Stomach (tissue), 9 donors: ENCODE measurements around the gene LCK. TPM values are rescaled to one million over a fixed set of nuclear protein-coding genes. Genes with fewer than 3 reads are reported as not detected.

ENCODE experiments used
- DNase-seq, 2 donors: peaks; one replicate each; pipeline versions ENCODE4 v3.0.0 to v3.0.0-alpha.2; 2013 to 2019
- H3K27ac ChIP-seq, 5 donors: fragments of 200-600 bp in 4 of 5; sonication (generic) in 4 of 5; one replicate each; pipeline ENCODE4 v1.5.1; 2013 to 2019; ENCODE audit warnings: mild to moderate bottlenecking in 1 of 5, moderate library complexity in 1 of 5
- H3K27me3 ChIP-seq, 3 donors: fragments of 200-600 bp; sonication (generic); one replicate each; pipeline ENCODE4 v1.5.1; 2017 to 2019; ENCODE audit warnings: mixed run types in 1 of 3
- H3K36me3 ChIP-seq, 4 donors: fragments of 200-600 bp; sonication (generic); 1 replicate in 3 of 4; 2 replicates in 1 of 4; pipeline ENCODE4 v1.5.1; 2016 to 2019
- H3K4me1 ChIP-seq, 4 donors: fragments of 200-600 bp; sonication (generic); one replicate each; pipeline ENCODE4 v1.5.1; 2016 to 2019
- H3K4me3 ChIP-seq, 4 donors: fragments of 200-600 bp; sonication (generic) in 3 of 4; one replicate each; pipeline ENCODE4 v1.5.1; 2016 to 2019; ENCODE audit warnings: mild to moderate bottlenecking in 1 of 4
- H3K9me3 ChIP-seq, 4 donors: fragments of 200-600 bp; sonication (generic); one replicate each; pipeline ENCODE4 v1.5.1; 2016 to 2019
- EP300 ChIP-seq: sonication (generic); formaldehyde crosslinking; IDR thresholded peaks from one replicate; pipeline ENCODE4 v1.6.1; 2017; ENCODE audit warnings: antibody characterized with exemption
- POLR2A ChIP-seq, 4 donors: fragments of 450-650 bp; IDR thresholded peaks; one replicate each; pipeline ENCODE4 v1.6.1; 2016; ENCODE audit warnings: antibody characterized with exemption in 4 of 4, control low read depth in 2 of 4, mild to moderate bottlenecking in 1 of 4, moderate library complexity in 1 of 4
- POLR2AphosphoS5 ChIP-seq, 3 donors: sonication (generic); formaldehyde crosslinking; IDR thresholded peaks; one replicate each; pipeline ENCODE4 v1.6.1; 2016; ENCODE audit warnings: antibody characterized with exemption in 3 of 3
- WGBS, 5 donors: extraction: QIAGEN DNeasy Blood & Tissue Kit in 3 of 5; methylation state at CpG; one replicate each; pipeline versions ENCODE4 v1.1.5 to v1.1.7; 2013 to 2018; 5-methylcytosine and 5-hydroxymethylcytosine counted together
- intact Hi-C: fragments of 100-400 bp; cut with DNase I; formaldehyde crosslinking; loops from one replicate; pipeline ENCODE4 v1.15.1; 2023; ENCODE audit warnings: low total_unique reads
- polyA plus RNA-seq, 3 donors: library from polyadenylated mRNA; stranded (reverse); fragments of 200-250 nt; gene quantifications; one replicate each; pipeline ENCODE4 v1.2.3, GENCODE V29; 2013
- total RNA-seq, 5 donors: library from RNA; depleted of rRNA; stranded (reverse); fragments of >200 nt; gene quantifications; one replicate each; pipeline versions ENCODE4 v1.1.0 to v1.2.3, GENCODE V29; 2014 to 2016
- TF ChIP-seq, protein P1 (sequence below), 7 experiments: fragments of 450-650 bp in 4 of 7; fragments of 200-600 bp in 3 of 7; sonication (generic) in 3 of 7; IDR thresholded peaks; one replicate each; pipeline ENCODE4 v1.5.1; 2016 to 2019; ENCODE audit warnings: antibody characterized with exemption in 7 of 7, control low read depth in 2 of 7, mild to moderate bottlenecking in 1 of 7
- donor health status: healthy with polysubstance abuse.
- donor health status: Bipolar disorder and iron deficiency.
- donor health status: healthy.

The LCK gene
- total and polyA plus RNA-seq, 8 donors, result 0.58 to 6.4 (median 2.2) TPM

DNA sequence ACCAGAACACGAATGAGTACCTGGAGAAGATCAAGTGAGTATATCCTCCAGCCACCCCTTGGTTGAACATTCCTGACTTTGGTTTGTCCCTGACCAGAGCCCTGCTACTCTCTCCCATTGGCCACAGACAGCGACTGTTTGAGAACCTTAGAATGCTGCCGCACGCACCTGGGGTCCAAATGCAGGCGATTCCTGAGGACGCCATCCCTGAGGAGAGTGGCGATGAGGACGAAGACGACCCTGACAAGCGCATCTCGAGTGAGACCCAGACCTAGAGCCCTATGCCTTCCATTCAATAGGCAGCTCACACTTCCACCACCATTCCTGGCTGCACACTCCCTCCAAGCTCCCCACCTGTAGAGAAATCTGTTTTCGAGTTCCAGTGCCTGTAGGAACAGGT lies 80.5 kb downstream of the LCK start:
- TF ChIP-seq EP300, result no peak
- TF ChIP-seq POLR2A (IDR thresholded peaks at IDR 0.05), result no peak
- TF ChIP-seq POLR2AphosphoS5 (IDR thresholded peaks at IDR 0.05), result no peak
- TF ChIP-seq, protein P1, sequence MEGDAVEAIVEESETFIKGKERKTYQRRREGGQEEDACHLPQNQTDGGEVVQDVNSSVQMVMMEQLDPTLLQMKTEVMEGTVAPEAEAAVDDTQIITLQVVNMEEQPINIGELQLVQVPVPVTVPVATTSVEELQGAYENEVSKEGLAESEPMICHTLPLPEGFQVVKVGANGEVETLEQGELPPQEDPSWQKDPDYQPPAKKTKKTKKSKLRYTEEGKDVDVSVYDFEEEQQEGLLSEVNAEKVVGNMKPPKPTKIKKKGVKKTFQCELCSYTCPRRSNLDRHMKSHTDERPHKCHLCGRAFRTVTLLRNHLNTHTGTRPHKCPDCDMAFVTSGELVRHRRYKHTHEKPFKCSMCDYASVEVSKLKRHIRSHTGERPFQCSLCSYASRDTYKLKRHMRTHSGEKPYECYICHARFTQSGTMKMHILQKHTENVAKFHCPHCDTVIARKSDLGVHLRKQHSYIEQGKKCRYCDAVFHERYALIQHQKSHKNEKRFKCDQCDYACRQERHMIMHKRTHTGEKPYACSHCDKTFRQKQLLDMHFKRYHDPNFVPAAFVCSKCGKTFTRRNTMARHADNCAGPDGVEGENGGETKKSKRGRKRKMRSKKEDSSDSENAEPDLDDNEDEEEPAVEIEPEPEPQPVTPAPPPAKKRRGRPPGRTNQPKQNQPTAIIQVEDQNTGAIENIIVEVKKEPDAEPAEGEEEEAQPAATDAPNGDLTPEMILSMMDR (IDR thresholded peaks at IDR 0.05), result no peak
- Histone ChIP-seq H3K4me1 (peaks cover 17 to 42% (median 41%) of the 10 kb centered on the region in 4 donors), H3K27ac (peak overlapping the region in 3 of 5 donors; percentile 14 to 86 (median 36)), H3K9me3 (no peaks in the 10 kb centered on the region), H3K4me3 (no peak overlapping the region), H3K36me3 (peaks cover 44 to 78% (median 70%) of the 10 kb centered on the region in 4 donors), H3K27me3 (peaks cover 0 to 3% (median 0%) of the 10 kb centered on the region in 3 donors)
- intact Hi-C loops, result no loop called here
- WGBS, 5 donors, result 83 to 88% (median 85%) methylated on average over 11 to 12 of the region's 12 CpGs
- no peak for DNase-seq

DNA sequence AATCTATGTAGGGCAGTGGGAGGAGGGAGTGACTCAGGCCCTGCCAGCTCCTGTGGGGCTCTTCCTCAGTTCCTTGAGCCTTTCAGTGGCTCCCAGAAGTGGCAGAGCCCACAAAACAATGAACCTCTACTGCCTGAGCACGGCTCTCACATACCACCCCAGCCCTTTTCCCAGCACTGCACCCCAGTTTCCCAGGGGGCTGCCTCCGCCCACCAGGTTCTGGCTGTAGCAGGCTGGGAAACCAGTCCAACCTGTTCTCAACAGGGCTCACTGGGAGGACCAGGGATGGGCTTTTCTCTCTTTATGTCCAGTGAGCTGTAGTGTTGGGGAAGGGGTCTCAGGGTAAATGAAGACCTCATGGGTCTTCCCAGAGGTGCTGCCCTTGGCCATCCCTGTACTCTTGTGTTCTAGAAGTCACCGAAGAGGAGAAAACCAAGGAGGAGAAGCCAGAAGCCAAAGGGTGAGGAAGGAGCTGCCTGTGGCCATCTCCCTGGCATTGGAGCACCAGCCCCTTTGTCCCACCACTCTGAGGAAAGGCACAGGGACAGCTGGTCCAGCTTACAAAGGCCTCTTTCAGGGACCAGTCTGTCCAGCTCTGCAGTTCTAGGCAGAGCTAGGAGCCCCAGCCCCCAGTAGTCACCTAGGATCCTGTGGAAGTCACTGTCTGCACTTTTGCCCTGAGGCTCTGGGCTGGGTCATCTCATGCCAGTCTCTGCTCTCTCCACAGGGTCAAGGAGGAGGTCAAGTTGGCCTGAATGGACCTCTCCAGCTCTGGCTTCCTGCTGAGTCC lies 81.4 kb downstream of the LCK start:
- Histone ChIP-seq H3K4me1 (peaks cover 24 to 51% (median 50%) of the 10 kb centered on the region in 4 donors), H3K4me3 (no peak overlapping the region), H3K9me3 (no peaks in the 10 kb centered on the region), H3K27me3 (peaks cover 0 to 3% (median 0%) of the 10 kb centered on the region in 3 donors), H3K27ac (peak overlapping the region in 4 of 5 donors; percentile 14 to 86 (median 48)), H3K36me3 (peaks cover 36 to 68% (median 61%) of the 10 kb centered on the region in 4 donors)
- WGBS, 5 donors, result 41 to 67% (median 57%) methylated on average over 2 to 3 of the region's 3 CpGs
- intact Hi-C loops, result no loop called here
- DNase-seq, result peak in 1 of 2 donors; percentile 82
- TF ChIP-seq, protein P1 (IDR thresholded peaks at IDR 0.05), result no peak
- TF ChIP-seq EP300 (no peak), POLR2A (IDR thresholded peaks at IDR 0.05) (no peak), POLR2AphosphoS5 (IDR thresholded peaks at IDR 0.05) (no peak)

DNA sequence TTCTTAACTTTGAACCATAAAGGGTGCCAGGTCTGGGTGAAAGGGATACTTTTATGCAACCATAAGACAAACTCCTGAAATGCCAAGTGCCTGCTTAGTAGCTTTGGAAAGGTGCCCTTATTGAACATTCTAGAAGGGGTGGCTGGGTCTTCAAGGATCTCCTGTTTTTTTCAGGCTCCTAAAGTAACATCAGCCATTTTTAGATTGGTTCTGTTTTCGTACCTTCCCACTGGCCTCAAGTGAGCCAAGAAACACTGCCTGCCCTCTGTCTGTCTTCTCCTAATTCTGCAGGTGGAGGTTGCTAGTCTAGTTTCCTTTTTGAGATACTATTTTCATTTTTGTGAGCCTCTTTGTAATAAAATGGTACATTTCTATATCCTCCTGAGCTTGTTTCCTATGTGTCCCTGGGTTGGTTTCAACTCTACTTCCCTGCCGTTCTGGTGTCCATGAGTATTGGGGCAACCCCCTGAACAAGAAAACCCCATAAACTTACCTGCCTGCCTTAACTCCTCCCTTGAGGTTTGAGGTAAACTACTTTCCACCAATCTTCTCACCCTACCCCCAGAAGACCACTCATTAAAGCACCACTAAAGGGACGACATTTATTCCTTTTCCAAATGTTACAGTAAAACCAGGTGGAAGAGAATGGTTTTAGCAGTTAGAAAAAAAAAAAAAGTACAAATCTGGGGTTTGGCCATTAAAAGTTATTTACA lies 82.3 kb downstream of the LCK start:
- Histone ChIP-seq H3K36me3 (peaks cover 29 to 59% (median 51%) of the 10 kb centered on the region in 4 donors), H3K27ac (peak overlapping the region in 3 of 5 donors; percentile 0 to 86 (median 14)), H3K27me3 (peaks cover 0 to 3% (median 0%) of the 10 kb centered on the region in 3 donors), H3K4me3 (peak overlapping the region in 1 of 4 donors; percentile 83), H3K4me1 (peaks cover 30 to 60% (median 59%) of the 10 kb centered on the region in 4 donors), H3K9me3 (no peaks in the 10 kb centered on the region)
- no peak for DNase-seq
- intact Hi-C loops, result no loop called here
- 45 to 61% (median 55%) methylated on average over 3 of the region's 3 CpGs for WGBS, 5 donors
- TF ChIP-seq EP300, result no peak
- TF ChIP-seq POLR2AphosphoS5 (IDR thresholded peaks at IDR 0.05), result no peak
- TF ChIP-seq POLR2A (IDR thresholded peaks at IDR 0.05), result no peak
- TF ChIP-seq, protein P1 (IDR thresholded peaks at IDR 0.05), result no peak

DNA sequence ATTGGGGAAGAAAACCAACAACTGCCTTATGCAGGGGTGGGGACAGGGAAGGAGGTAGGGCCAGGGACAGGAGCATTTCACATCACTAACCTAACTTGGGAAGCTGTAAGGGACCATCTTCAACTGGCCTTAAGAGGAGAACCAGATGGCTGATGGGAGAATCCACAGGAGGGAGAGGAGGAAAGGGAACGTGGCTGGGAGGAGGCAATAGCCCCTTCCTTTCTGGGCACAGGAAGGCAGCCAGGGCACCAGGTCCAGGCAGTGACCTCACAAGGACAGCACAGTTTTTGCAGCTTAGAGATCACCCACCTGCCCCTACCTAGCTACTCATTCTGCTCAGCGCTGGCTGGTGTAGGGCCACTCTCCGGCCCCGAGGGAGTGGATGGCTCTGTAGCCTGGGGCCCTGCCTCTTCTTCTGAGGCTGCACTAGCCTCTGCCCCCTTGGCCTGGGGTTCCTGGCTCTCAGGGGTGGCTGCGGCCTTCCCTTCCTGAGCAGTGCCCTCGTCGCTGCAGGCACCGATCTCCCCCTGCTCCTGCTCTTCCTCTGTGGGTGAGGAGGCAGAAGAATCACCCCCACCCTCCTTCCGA lies 83.3 kb downstream of the LCK start:
- TF ChIP-seq POLR2AphosphoS5 (IDR thresholded peaks at IDR 0.05) (no peak), POLR2A (IDR thresholded peaks at IDR 0.05) (no peak), EP300 (no peak)
- TF ChIP-seq, protein P1 (IDR thresholded peaks at IDR 0.05), result no peak
- Histone ChIP-seq H3K27ac (peak overlapping the region; percentile 85 to 88 (median 86)), H3K36me3 (peaks cover 21 to 49% (median 42%) of the 10 kb centered on the region in 4 donors), H3K4me3 (peak overlapping the region; percentile 68 to 83 (median 78)), H3K4me1 (peaks cover 30 to 70% (median 61%) of the 10 kb centered on the region in 4 donors), H3K27me3 (peaks cover 0 to 3% (median 0%) of the 10 kb centered on the region in 3 donors), H3K9me3 (no peaks in the 10 kb centered on the region)
- WGBS, 5 donors, result 14 to 34% (median 25%) methylated on average over 5 to 9 of the region's 9 CpGs
- intact Hi-C loops, result no loop called here
- DNase-seq, result peak in 1 of 2 donors; percentile 38
